Smooth muscle cell (in vitro differentiated cells): ENCODE data around the gene LRP2. TPM values are rescaled to one million over a fixed set of nuclear protein-coding genes. Genes with fewer than 3 reads are reported as not detected.

ENCODE experiments used
- DNase-seq: peaks from one replicate; lab custom pipeline; 2025; ENCODE audit not compliant: unreplicated experiment; lab: John Stamatoyannopoulos, UW
- H2AFZ ChIP-seq: fragments of 200-600 bp; sonication (generic); 2 replicates; pipeline ENCODE4 v1.6.0; 2016; ENCODE audit warnings: antibody characterized with exemption, low read depth, mild to moderate bottlenecking
- H3F3A ChIP-seq: fragments of 200-600 bp; sonication (generic); 2 replicates; pipeline ENCODE4 v1.6.0; 2017; ENCODE audit warnings: antibody characterized with exemption, low read depth
- H3K27ac ChIP-seq: fragments of 200-600 bp; sonication (generic); 2 replicates; pipeline ENCODE4 v1.5.1; 2016; ENCODE audit warnings: low read depth, mild to moderate bottlenecking
- H3K27me3 ChIP-seq: fragments of 200-600 bp; sonication (generic); 2 replicates; pipeline ENCODE4 v1.6.1; 2016; ENCODE audit warnings: low read depth, mild to moderate bottlenecking
- H3K36me3 ChIP-seq: fragments of 200-600 bp; sonication (generic); 2 replicates; pipeline ENCODE4 v1.5.1; 2016; ENCODE audit warnings: low read depth
- H3K4me1 ChIP-seq: fragments of 200-600 bp; sonication (generic); 2 replicates; pipeline ENCODE4 v1.5.1; 2016; ENCODE audit warnings: low read depth
- H3K4me2 ChIP-seq: fragments of 200-600 bp; sonication (generic); 2 replicates; pipeline ENCODE4 v1.6.0; 2016; ENCODE audit warnings: mild to moderate bottlenecking
- H3K4me3 ChIP-seq: fragments of 200-600 bp; sonication (generic); 2 replicates; pipeline ENCODE4 v1.5.1; 2016; ENCODE audit warnings: mild to moderate bottlenecking
- H3K79me2 ChIP-seq: fragments of 200-600 bp; sonication (generic); 2 replicates; pipeline ENCODE4 v1.6.0; 2016; ENCODE audit warnings: low read depth, mild to moderate bottlenecking
- H3K9ac ChIP-seq: fragments of 200-600 bp; sonication (generic); 2 replicates; pipeline ENCODE4 v1.6.0; 2016; ENCODE audit warnings: low read depth
- H3K9me3 ChIP-seq: fragments of 200-600 bp; sonication (generic); replicated peaks from 2 replicates; pipeline ENCODE4 v1.5.1; 2016; ENCODE audit warnings: low read depth
- H4K20me1 ChIP-seq: fragments of 200-600 bp; sonication (generic); 2 replicates; pipeline ENCODE4 v1.6.0; 2016; ENCODE audit warnings: low read depth
- WGBS: methylation state at CpG from one replicate; pipeline ENCODE4 v1.1.7; 2016; ENCODE audit warnings: low lambda C conversion rate; 5-methylcytosine and 5-hydroxymethylcytosine counted together
- polyA plus RNA-seq: library from polyadenylated mRNA; unstranded; fragments of >200 nt; fragmentation: Nextera tagmentation; extraction: Ambion mirVana; gene quantifications from 2 replicates; pipeline ENCODE4 v1.2.1, GENCODE V29; 2016
- total RNA-seq: library from RNA; depleted of rRNA; stranded (reverse); fragments of >200 nt; gene quantifications from 2 replicates; pipeline ENCODE4 v1.2.3, GENCODE V29; 2014
- TF ChIP-seq, protein P1 (sequence below): fragments of 200-600 bp; sonication (generic); IDR thresholded peaks from 2 replicates; pipeline ENCODE4 v1.5.1; 2017; ENCODE audit warnings: borderline replicate concordance, mild to moderate bottlenecking, antibody characterized with exemption; ENCODE audit not compliant: insufficient read depth, poor library complexity, severe bottlenecking

LRP2 gene
- total and polyA plus RNA-seq, 2 experiments from 2014 or later: 2.7 TPM; not detected in 1

DNA sequence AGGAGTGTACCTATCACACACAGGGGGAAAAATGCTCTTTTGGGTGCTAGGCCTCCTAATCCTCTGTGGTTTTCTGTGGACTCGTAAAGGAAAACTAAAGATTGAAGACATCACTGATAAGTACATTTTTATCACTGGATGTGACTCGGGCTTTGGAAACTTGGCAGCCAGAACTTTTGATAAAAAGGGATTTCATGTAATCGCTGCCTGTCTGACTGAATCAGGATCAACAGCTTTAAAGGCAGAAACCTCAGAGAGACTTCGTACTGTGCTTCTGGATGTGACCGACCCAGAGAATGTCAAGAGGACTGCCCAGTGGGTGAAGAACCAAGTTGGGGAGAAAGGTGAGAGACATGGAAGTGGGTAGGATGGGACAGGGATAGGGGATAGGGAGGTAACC lies 280.8 kb downstream of the LRP2 start:
- Histone ChIP-seq H3K27me3 (peaks cover 40% of the 10 kb centered on the region), H3K9me3 (no peaks in the 10 kb centered on the region), H3K27ac (no peak overlapping the region), H4K20me1 (no peaks in the 10 kb centered on the region), H3K4me1 (no peaks in the 10 kb centered on the region), H3K79me2 (no peaks in the 10 kb centered on the region), H3K36me3 (no peaks in the 10 kb centered on the region), H3K9ac (no peak overlapping the region), H3K4me3 (no peak overlapping the region), H3K4me2 (peak overlapping the region; percentile 3), H3F3A (no peaks in the 10 kb centered on the region), H2AFZ (no peak overlapping the region)
- 16% methylated on average over 5 of the region's 5 CpGs for WGBS
- no peak for DNase-seq
- TF ChIP-seq, protein P1, sequence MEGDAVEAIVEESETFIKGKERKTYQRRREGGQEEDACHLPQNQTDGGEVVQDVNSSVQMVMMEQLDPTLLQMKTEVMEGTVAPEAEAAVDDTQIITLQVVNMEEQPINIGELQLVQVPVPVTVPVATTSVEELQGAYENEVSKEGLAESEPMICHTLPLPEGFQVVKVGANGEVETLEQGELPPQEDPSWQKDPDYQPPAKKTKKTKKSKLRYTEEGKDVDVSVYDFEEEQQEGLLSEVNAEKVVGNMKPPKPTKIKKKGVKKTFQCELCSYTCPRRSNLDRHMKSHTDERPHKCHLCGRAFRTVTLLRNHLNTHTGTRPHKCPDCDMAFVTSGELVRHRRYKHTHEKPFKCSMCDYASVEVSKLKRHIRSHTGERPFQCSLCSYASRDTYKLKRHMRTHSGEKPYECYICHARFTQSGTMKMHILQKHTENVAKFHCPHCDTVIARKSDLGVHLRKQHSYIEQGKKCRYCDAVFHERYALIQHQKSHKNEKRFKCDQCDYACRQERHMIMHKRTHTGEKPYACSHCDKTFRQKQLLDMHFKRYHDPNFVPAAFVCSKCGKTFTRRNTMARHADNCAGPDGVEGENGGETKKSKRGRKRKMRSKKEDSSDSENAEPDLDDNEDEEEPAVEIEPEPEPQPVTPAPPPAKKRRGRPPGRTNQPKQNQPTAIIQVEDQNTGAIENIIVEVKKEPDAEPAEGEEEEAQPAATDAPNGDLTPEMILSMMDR: no peak

DNA sequence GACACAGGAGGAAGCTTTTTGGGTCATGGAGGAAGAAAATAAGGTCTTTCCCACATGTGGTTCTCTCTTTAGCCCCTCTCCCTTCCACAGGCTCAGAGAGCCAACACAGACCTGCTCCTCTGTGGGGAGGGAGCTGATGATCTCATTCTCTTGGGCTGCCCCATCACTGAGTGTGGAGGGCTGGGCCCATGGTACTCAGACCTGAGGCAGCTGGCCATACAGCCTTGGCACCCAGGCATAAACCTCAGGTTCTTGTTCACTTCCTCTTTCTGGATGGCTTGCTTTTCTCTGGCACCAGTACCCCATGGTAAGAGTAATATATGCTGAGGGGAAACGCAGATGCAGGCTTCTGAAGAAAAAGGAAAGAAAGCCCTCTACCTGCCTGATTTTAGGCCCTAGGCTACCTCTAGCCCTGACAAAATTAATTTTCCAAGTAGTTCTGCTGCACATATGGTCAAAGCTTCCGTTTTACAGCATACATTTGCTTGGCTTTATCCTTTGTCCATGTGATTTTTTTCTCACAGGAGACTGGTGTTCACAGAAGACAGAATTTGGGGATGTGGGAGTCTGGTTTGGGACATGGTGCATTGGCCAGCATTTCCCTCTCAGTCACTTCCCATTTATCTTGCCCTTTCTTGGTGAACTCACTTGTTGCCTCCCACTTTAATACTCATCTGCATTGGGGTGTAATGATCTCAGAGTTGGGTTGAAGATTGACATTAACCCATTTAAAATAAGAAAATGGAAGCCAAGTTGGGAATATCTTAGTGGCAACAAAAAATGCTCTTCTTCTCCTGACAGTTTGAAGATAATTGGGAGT lies 281.9 kb downstream of the LRP2 start:
- 94% methylated on average over 2 of the region's 2 CpGs for WGBS
- Histone ChIP-seq H3K4me3 (no peak overlapping the region), H4K20me1 (no peaks in the 10 kb centered on the region), H3K79me2 (no peaks in the 10 kb centered on the region), H3F3A (no peaks in the 10 kb centered on the region), H3K27ac (no peak overlapping the region), H3K4me2 (no peak overlapping the region), H3K36me3 (no peaks in the 10 kb centered on the region), H3K27me3 (peaks cover 33% of the 10 kb centered on the region), H3K9me3 (no peaks in the 10 kb centered on the region), H2AFZ (no peak overlapping the region), H3K9ac (no peak overlapping the region), H3K4me1 (no peaks in the 10 kb centered on the region)
- TF ChIP-seq, protein P1: no peak
- DNase-seq: no peak

DNA sequence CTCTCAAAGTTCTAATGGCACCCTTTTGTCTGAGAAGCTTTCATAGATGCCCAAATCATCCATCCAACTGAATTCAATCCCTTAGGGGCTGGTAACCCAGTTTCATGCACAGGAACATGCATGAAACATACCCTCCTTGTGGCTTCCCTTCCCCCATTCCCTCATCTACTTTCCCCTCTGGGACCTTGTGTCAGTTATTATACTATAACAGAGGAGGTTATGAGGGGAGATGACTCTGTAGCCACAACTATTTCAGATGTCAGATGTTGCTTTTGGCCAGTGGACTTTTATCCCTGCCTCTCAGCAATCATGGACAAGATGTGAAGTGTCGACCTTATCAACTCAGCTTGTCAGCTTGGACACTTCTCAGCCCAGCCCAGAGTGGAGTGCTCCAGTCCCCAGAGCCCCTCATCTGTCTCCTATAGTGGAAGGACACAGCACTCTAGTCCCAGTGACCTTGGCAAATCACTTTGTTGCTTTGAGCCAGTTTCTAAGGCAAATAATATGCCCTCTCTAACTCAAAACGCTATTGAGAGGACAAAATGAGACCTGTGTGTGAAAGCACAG lies 284.6 kb downstream of the LRP2 start:
- Histone ChIP-seq H3K27ac (no peak overlapping the region), H3K4me3 (no peak overlapping the region), H3K27me3 (peaks cover 17% of the 10 kb centered on the region), H3K4me2 (no peak overlapping the region), H3F3A (no peaks in the 10 kb centered on the region), H3K79me2 (no peaks in the 10 kb centered on the region), H4K20me1 (no peaks in the 10 kb centered on the region), H2AFZ (no peak overlapping the region), H3K9ac (no peak overlapping the region), H3K9me3 (no peaks in the 10 kb centered on the region), H3K4me1 (no peaks in the 10 kb centered on the region), H3K36me3 (no peaks in the 10 kb centered on the region)
- TF ChIP-seq, protein P1: no peak
- 70% methylated on average over 2 of the region's 2 CpGs for WGBS
- no peak for DNase-seq

Other genes starting within 250 kb of the LRP2 start
- gene BBS5, start 117.0 kb upstream of the LRP2 start, total RNA-seq: 4.3 and 4.5 TPM in 2 replicates
- gene BBS5, start 117.0 kb upstream of the LRP2 start, polyA plus RNA-seq: 3.6 and 5.4 TPM in 2 replicates
- gene KLHL41, start 147.2 kb upstream of the LRP2 start, total RNA-seq: not detected in 2 replicates
- gene KLHL41, start 147.2 kb upstream of the LRP2 start, polyA plus RNA-seq: 0.95 TPM in 1 of 2 replicates, not detected in the other
- gene FASTKD1, start 211.3 kb upstream of the LRP2 start, total RNA-seq: 24.7 and 26.3 TPM in 2 replicates
- gene FASTKD1, start 211.3 kb upstream of the LRP2 start, polyA plus RNA-seq: 17.2 and 21.8 TPM in 2 replicates
- 32.2 and 34.4 TPM in 2 replicates for gene PPIG, start 221.8 kb upstream of the LRP2 start, total RNA-seq
- 51.1 and 53.0 TPM in 2 replicates for gene PPIG, start 221.8 kb upstream of the LRP2 start, polyA plus RNA-seq